ENCODE data around the gene HSPH1.

The HSPH1 gene

DNA sequence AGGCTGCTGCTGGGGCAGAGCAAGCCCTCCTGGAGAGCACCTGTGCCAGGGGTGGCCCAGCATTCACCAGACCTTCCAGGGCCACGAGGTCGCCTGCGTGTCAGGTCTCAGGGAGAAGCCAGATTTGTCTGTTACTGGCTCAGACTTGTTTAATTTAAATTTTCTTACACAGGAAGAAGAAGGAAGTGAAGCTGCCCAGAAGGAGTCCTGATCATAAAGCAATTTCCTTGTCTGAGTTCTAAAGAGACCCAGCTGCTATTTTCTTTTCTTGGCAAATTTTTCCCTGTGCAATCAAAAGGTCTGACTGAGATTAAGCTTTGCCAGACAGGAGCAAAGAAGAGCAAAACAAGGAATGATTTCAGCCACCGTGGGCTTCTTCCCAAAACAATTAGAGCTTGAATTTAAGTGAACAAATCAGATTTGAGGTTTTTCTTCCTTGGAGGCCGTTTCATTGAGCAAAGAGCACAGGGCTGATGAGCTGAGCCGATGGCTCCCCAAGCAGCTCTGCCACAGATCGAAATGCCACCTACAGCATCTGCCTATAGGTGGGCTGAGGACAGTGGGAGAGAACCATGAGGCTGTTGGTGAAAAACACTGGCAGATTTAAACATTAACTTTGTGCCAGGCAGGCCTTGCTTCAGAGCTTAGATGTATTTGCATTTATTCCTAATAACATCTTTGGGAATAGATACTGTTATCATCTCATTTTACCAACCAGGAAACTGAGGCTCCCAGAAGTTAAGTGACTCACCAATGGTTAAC is 40.1 kb downstream of the HSPH1 start:
- no peak overlapping the region for H3K9ac ChIP-seq (ENCODE audit: low read depth, low read length, poor library complexity, severe bottlenecking)
- TF ChIP-seq EZH2phosphoT487 (IDR thresholded peaks at IDR 0.05; ENCODE audit: borderline replicate concordance), result no peak
- TF ChIP-seq, protein P1, sequence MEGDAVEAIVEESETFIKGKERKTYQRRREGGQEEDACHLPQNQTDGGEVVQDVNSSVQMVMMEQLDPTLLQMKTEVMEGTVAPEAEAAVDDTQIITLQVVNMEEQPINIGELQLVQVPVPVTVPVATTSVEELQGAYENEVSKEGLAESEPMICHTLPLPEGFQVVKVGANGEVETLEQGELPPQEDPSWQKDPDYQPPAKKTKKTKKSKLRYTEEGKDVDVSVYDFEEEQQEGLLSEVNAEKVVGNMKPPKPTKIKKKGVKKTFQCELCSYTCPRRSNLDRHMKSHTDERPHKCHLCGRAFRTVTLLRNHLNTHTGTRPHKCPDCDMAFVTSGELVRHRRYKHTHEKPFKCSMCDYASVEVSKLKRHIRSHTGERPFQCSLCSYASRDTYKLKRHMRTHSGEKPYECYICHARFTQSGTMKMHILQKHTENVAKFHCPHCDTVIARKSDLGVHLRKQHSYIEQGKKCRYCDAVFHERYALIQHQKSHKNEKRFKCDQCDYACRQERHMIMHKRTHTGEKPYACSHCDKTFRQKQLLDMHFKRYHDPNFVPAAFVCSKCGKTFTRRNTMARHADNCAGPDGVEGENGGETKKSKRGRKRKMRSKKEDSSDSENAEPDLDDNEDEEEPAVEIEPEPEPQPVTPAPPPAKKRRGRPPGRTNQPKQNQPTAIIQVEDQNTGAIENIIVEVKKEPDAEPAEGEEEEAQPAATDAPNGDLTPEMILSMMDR (conservative IDR thresholded peaks at IDR 0.05; ENCODE audit: low read length), result no peak
- H3K27me3 ChIP-seq (ENCODE audit: insufficient read depth, low read length, poor library complexity, severe bottlenecking), result peaks cover 3% of the 10 kb centered on the region

GRCh38 chr13:31119966-31120700 is 41.6 kb downstream of the HSPH1 start:
- Histone ChIP-seq H3K9ac (ENCODE audit: low read depth, low read length, poor library complexity, severe bottlenecking) (no peak overlapping the region), H4K20me1 (ENCODE audit: insufficient read depth, low read length, poor library complexity, severe bottlenecking) (no peaks in the 10 kb centered on the region), H2AFZ (ENCODE audit: low read length) (no peak overlapping the region), H3K4me2 (ENCODE audit: low read depth, low read length, poor library complexity, severe bottlenecking) (no peak overlapping the region), H3K9me3 (ENCODE audit: insufficient read depth, low read depth, low read length) (no peaks in the 10 kb centered on the region), H3K4me3 (ENCODE audit: low read length, poor library complexity, severe bottlenecking) (no peak overlapping the region), H3K27me3 (ENCODE audit: insufficient read depth, low read length, poor library complexity, severe bottlenecking) (peaks cover 16% of the 10 kb centered on the region), H3F3A (ENCODE audit: low read depth) (no peaks in the 10 kb centered on the region), H3K79me2 (ENCODE audit: insufficient read depth, low read length) (no peaks in the 10 kb centered on the region), H3K4me1 (ENCODE audit: insufficient read depth, low read length, poor library complexity, severe bottlenecking) (no peaks in the 10 kb centered on the region), H3K9me2 (replicated peaks; ENCODE audit: low read depth, low read length) (no peaks in the 10 kb centered on the region), H3K36me3 (ENCODE audit: insufficient read depth, low read length) (no peaks in the 10 kb centered on the region)
- TF ChIP-seq, protein P1 (conservative IDR thresholded peaks at IDR 0.05; ENCODE audit: low read length), result no peak
- no peak for TF ChIP-seq EZH2phosphoT487 (IDR thresholded peaks at IDR 0.05; ENCODE audit: borderline replicate concordance)

More for the DNA sequence above, 40.1 kb downstream of the HSPH1 start:
- Histone ChIP-seq H2AFZ (ENCODE audit: low read length) (no peak overlapping the region), H3K4me2 (ENCODE audit: low read depth, low read length, poor library complexity, severe bottlenecking) (no peak overlapping the region), H3K4me1 (ENCODE audit: insufficient read depth, low read length, poor library complexity, severe bottlenecking) (no peaks in the 10 kb centered on the region), H3K9me2 (replicated peaks; ENCODE audit: low read depth, low read length) (no peaks in the 10 kb centered on the region), H3K79me2 (ENCODE audit: insufficient read depth, low read length) (no peaks in the 10 kb centered on the region), H4K20me1 (ENCODE audit: insufficient read depth, low read length, poor library complexity, severe bottlenecking) (no peaks in the 10 kb centered on the region), H3K4me3 (ENCODE audit: low read length, poor library complexity, severe bottlenecking) (no peak overlapping the region), H3K36me3 (ENCODE audit: insufficient read depth, low read length) (no peaks in the 10 kb centered on the region), H3F3A (ENCODE audit: low read depth) (no peaks in the 10 kb centered on the region), H3K9me3 (ENCODE audit: insufficient read depth, low read depth, low read length) (no peaks in the 10 kb centered on the region)

DNA sequence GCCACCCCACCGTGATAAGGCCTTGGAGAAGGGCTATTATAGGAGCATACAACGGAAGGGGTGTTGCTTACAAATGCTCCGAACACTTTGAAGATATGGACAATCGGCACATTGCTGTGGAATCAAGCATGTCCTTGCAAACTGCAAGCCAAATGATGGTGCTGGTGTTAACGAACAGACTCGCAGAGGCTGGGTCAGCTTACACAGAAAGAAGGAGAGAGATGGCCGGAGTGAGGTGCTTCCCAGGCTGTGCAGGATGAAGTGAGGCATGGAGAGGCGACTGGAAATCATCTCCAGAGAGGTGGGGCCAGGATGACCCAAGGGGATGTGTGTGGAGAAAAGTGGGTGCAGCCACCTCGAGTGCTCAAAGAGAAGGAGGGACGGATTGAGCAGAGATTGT is 42.2 kb downstream of the HSPH1 start:
- peaks cover 17% of the 10 kb centered on the region for H3K27me3 ChIP-seq (ENCODE audit: insufficient read depth, low read length, poor library complexity, severe bottlenecking)

More for the DNA sequence above, 42.2 kb downstream of the HSPH1 start:
- Histone ChIP-seq H3K9me2 (replicated peaks; ENCODE audit: low read depth, low read length) (no peaks in the 10 kb centered on the region), H3K4me1 (ENCODE audit: insufficient read depth, low read length, poor library complexity, severe bottlenecking) (no peaks in the 10 kb centered on the region), H3K36me3 (ENCODE audit: insufficient read depth, low read length) (no peaks in the 10 kb centered on the region), H3K4me2 (ENCODE audit: low read depth, low read length, poor library complexity, severe bottlenecking) (no peak overlapping the region), H3K9ac (ENCODE audit: low read depth, low read length, poor library complexity, severe bottlenecking) (no peak overlapping the region), H2AFZ (ENCODE audit: low read length) (no peak overlapping the region), H3K9me3 (ENCODE audit: insufficient read depth, low read depth, low read length) (no peaks in the 10 kb centered on the region), H4K20me1 (ENCODE audit: insufficient read depth, low read length, poor library complexity, severe bottlenecking) (no peaks in the 10 kb centered on the region), H3K79me2 (ENCODE audit: insufficient read depth, low read length) (no peaks in the 10 kb centered on the region), H3K4me3 (ENCODE audit: low read length, poor library complexity, severe bottlenecking) (no peak overlapping the region), H3F3A (ENCODE audit: low read depth) (no peaks in the 10 kb centered on the region)
- no peak for TF ChIP-seq EZH2phosphoT487 (IDR thresholded peaks at IDR 0.05; ENCODE audit: borderline replicate concordance)
- TF ChIP-seq, protein P1 (conservative IDR thresholded peaks at IDR 0.05; ENCODE audit: low read length), result no peak
